ENCODE results near the gene SDCBP2. TPM values are rescaled to one million over a fixed set of nuclear protein-coding genes. Genes with fewer than 3 reads are reported as not detected.

The SDCBP2 gene
- total RNA-seq, 1 experiment from 2014 or later: 1.9 TPM

GRCh38 chr20:1266167-1266973 is 62.6 kb downstream of the SDCBP2 start, which contains the start of gene SNPH:
SNPH (plus strand) TSS chr20:1266294; CDS start chr20:1296240, 29,946 bp downstream.
- Mint-ChIP-seq H3K9me3 (no peaks in the 10 kb centered on the region; a peak in 1 of 5 replicates), H3K27me3 (ENCODE audit: low read depth) (peaks cover 24% of the 10 kb centered on the region), H3K27ac (peak within 1 kb of the TSS in 2 of 3 experiments; percentile 24 to 65; a peak in 1 of 7 replicates), H3K4me1 (peaks cover 16 to 27% of the 10 kb centered on the region in 2 experiments), H3K36me3 (ENCODE audit: insufficient read depth in 1 of 3, low read depth in 3 of 3) (no peaks in the 10 kb centered on the region), H3K4me3 (peak within 1 kb of the TSS; percentile 71 to 87)
- Histone ChIP-seq H2BK5ac (ENCODE audit: insufficient read length, low read length) (no peak within 1 kb of the TSS), H2BK20ac (ENCODE audit: low read depth, low read length, poor library complexity, severe bottlenecking) (no peak within 1 kb of the TSS), H2BK12ac (ENCODE audit: insufficient read length, low read depth, low read length) (no peak within 1 kb of the TSS), H3K4me2 (ENCODE audit: insufficient read depth, insufficient read length, low read length) (peak within 1 kb of the TSS; percentile 43), H3T11ph (ENCODE audit: low read length) (no peak within 1 kb of the TSS), H3K79me1 (ENCODE audit: insufficient read depth, low read depth, low read length, poor library complexity, severe bottlenecking) (no peaks in the 10 kb centered on the region), H3K23me2 (ENCODE audit: insufficient read length, low read depth, low read length, poor library complexity, severe bottlenecking) (no peaks in the 10 kb centered on the region), H2BK120ac (ENCODE audit: low read depth, low read length, poor library complexity, severe bottlenecking) (no peak within 1 kb of the TSS), H3K14ac (ENCODE audit: insufficient read depth, low read length) (no peak within 1 kb of the TSS), H3K56ac (ENCODE audit: insufficient read length, low read depth, low read length) (no peak within 1 kb of the TSS), H3K4ac (ENCODE audit: low read depth, low read length) (no peak within 1 kb of the TSS), H4K8ac (replicated peaks; ENCODE audit: insufficient read length, low read depth, low read length) (no peak within 1 kb of the TSS), H3K4me1 (ENCODE audit: insufficient read depth, low read length) (no peaks in the 10 kb centered on the region), H2BK15ac (ENCODE audit: low read depth, low read length) (no peak within 1 kb of the TSS), H3K9ac (ENCODE audit: extremely low read depth, insufficient read length, low read length) (no peak within 1 kb of the TSS), H3K27me3 (ENCODE audit: insufficient read depth, low read length) (no peaks in the 10 kb centered on the region), H3K9me3 (ENCODE audit: control insufficient read depth, low read depth, low read length) (no peaks in the 10 kb centered on the region), H3K79me2 (ENCODE audit: insufficient read depth, low read length) (no peaks in the 10 kb centered on the region), H4K20me1 (ENCODE audit: control insufficient read depth, insufficient read depth, insufficient read length) (no peaks in the 10 kb centered on the region), H4K91ac (ENCODE audit: insufficient read length, low read depth, low read length) (no peak within 1 kb of the TSS), H3K18ac (ENCODE audit: insufficient read length, low read depth, low read length) (no peak within 1 kb of the TSS), H3K27ac (ENCODE audit: insufficient read length, low read depth, low read length) (no peak within 1 kb of the TSS), H2AK5ac (ENCODE audit: insufficient read length, low read length) (no peak within 1 kb of the TSS), H4K5ac (ENCODE audit: insufficient read length, low read depth, low read length) (no peak within 1 kb of the TSS), H2AFZ (ENCODE audit: low read length) (no peak within 1 kb of the TSS), H3K23ac (ENCODE audit: insufficient read length, low read depth, low read length) (no peak within 1 kb of the TSS)
- DNase-seq: peak; percentile 82
- no peak for TF ChIP-seq CTCF (conservative IDR thresholded peaks at IDR 0.05)
- no CpG with 5 or more reads among the region's 61 CpGs for WGBS (ENCODE audit: extremely low coverage, insufficient read length, low lambda C conversion rate)

All from H9 (cell line).